ENCODE measurements around the gene PCDHGB2. TPM values are rescaled to one million over a fixed set of nuclear protein-coding genes. Genes with fewer than 3 reads are reported as not detected.
"Not testable (repeated sequence)": the region's sequence is repeated elsewhere in the genome, so short reads cannot be mapped to it uniquely, and the experiment has no call there.

PCDHGB2 gene
- 1 to 10 TPM; 3.4 to 4.7 (median 3.9) TPM for polyA plus RNA-seq (ENCODE audit: insufficient read length in 4 of 4)

DNA sequence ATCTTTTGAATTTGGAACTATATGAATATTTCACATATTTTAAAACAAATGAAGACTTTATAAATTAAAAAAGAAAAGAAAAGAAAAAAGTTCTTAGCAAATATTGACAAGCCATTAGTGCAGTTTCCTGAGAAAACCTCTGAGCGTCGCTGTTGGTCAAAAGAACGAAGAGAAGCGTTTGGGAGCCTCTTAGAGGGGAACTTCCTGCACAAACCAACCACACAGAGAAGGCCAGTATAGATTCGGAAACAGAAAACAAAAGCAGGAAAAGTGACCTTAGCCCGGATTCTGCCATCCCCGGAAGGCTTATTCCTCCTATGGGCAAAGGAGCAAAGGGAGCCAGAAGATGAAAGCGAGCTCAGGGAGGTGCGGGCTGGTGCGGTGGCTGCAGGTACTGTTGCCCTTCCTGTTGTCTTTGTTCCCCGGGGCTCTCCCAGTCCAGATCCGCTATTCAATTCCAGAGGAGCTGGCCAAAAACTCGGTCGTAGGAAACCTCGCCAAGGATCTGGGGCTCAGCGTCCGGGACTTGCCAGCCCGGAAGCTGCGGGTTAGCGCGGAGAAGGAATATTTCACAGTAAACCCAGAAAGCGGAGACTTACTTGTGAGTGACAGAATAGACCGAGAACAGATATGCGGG is at the start of gene PCDHGB2:
TSS of gene PCDHGB2 (plus strand) at position 205 of the 637 bp plus-strand sequence. CDS start at position 347, 142 bp downstream.
- no peak for DNase-seq (ENCODE audit: low read depth in 4 of 4, low spot score in 3 of 4)

DNA sequence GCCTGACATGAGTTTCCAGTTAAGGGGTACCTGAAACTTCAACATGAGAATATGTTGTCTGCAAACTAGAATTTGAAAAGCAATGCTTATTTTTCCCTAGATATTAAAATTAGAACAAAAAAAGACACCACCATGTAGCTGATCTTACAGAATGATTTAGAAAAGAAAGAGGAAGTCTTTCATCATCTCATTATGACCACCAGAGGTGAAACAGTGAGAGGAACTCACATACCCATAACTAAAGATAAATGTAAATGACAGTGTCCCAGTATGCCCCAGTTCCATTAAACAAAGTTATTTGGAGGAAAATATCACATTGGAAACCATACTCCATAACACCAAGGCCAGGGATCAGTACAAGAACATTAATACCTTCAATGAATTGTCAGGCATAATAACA is 46.1 kb upstream of the PCDHGB2 start:
- DNase-seq (ENCODE audit: low read depth in 4 of 4, low spot score in 3 of 4) = no peak

DNA sequence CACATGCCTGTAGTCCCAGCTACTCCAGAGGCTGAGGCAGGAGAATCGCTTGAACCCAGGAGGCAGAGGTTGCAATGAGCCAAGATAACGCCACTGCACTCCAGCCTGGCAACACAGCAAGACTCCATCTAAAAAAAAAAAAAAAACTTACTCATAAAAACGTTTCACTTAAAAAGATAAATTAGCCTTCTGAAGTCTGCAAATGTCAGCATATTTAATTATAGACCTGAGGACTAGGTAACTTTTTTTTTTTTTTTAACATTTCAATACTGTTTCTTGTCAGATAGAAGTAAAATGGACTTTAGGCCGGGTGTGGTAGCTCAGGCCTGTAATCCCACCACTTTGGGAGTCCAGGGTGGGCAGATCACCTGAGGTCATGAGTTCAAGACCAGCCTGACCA is 42.8 kb upstream of the PCDHGB2 start:
- not testable (repeated sequence) for DNase-seq (ENCODE audit: low read depth in 4 of 4, low spot score in 3 of 4)

DNA sequence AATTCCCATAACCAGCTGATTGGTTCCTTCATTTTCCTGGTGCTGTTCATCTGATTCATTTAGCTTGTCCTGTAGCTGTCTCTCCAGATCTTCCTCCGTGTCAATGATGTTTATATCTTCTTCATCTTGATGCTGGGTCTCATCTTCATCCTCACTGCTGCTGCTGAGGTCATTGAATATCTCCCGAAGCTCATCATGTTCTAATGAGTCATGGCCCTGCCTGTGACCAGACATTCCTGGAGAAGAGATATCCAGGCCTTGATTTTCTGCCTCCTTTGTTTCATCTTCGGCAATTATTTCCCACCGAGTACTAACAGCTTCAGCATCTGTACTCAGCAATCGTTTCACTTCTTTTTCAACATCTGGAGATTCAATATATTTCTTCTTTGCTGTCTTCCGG is 40.6 kb upstream of the PCDHGB2 start:
- DNase-seq (ENCODE audit: low read depth in 4 of 4, low spot score in 3 of 4) = no peak

DNA sequence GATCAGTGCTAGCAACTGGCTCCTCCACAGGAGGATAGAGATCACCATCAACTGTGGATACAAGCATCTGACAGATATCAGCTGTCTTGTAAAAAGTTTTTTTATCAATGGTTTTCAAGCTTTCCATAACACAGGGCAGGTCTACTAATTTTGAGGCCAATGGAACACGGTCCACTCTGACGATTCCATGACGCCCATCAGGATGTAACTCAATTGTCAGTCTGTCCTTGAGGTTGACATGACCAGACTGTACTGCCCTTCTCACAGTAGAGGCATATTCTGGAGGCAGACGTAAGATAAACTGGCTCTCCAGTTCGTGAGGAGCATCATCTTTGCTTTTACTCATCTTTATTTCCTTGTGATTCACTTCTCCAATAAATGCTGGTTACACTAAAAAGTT is 40.1 kb upstream of the PCDHGB2 start:
- no peak for DNase-seq (ENCODE audit: low read depth in 4 of 4, low spot score in 3 of 4)

DNA sequence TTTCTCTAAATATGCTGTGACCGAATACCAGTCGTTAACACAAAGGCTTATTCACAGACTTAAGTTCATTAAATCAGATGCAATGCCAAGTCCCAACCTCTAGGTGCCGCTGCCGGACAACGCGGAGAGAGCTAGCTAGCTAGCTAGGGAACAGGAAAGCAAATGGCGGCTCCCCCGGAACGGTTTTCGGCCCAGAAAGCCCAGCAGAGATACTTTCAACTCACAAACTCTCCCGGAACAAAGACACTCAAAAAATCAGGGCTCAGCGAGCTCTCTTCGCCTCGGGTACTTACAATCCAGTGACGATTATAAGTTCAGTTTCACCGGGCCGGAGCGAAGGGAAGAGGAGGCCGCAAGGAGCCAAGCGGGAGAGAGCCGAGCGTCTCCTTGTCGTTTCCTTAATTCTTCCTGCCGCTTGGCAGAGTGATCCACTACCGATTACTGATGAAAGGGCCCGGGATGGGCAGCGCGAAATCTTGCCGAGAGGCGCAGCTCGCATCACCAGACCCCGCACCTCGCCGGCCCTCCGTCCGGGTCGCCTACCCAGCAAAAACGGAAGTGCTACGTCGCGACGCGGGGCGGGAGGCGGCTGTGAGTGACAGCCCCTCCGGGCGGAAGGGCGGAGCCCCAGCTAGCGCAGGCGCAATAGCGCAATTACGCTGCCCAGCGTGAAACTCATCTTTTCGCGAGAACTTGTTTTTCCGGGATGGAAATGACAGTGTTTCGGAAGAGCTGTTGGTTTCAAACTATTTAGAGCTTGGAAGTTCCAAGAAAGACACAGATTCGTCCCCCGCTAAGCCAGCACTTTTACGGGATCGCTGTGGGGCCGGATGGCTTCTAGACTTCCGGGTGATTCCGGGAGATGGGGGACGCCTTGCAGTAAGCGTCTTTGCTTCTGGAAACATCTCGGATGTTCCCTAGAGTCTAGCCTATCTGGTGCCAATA is 39.3 kb upstream of the PCDHGB2 start, which contains the start of gene TAF7:
TSS of gene TAF7 (minus strand) at position 560 of the 945 bp plus-strand sequence. CDS start 740 bp downstream, outside the sequence.
- DNase-seq (ENCODE audit: low read depth in 4 of 4, low spot score in 3 of 4) = peak; percentile 86 to 95 (median 92)

DNA sequence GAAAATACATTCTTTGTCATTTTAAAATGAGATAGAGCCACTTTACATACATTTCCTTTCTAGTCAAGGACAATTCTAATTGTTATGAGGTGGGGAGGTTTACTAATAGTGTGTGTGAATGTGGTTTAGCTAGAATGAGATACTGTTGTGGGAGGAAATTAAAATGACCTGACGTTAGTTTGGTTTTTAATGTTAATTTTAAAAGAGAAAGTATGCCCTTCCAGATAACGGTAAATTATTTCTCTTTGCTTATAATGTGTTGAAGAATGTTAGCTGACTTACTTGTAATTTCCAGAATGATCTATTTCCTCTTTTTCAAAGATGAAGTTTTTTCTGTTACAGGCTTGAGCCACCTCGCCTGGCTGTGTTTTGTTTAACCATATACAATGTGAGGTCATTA is 37.5 kb upstream of the PCDHGB2 start:
- no peak for DNase-seq (ENCODE audit: low read depth in 4 of 4, low spot score in 3 of 4)

DNA sequence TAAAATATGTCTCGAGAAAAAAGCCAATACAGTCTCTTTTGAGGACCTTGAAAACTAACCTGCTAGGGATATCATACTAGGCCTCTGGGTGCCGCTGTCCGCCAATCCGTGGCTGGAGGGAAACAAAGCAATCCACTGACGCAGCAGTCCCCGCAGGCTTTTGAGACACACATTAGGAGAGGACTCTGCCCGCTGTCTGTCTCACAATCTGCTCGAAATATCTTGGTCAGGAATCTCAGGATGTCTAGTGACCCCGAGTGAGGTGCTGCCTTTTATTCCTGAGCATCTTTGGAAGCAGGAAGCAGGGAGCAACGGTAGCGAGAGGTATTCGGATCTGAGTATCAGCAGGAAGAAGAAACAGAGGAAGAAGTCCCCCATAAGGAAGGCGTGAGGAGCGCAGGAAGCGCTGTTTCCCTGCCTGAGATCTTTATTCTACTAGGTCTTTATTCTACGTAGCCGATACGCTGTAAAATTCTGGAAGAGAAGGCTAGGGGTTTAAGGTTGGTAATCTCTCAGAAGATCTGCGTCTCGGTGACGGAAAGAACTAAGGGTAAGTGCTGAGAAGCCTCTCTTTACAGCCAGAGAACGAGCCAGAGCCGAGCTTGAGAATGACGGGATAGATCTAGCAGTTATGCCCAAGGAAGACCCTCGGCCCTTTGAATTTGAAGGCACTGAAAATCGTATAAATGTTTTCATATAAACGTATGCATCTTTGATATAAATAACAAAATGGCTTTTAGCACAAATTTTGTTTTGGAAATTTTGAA is 33.5 kb upstream of the PCDHGB2 start:
- DNase-seq (ENCODE audit: low read depth in 4 of 4, low spot score in 3 of 4) = no peak

DNA sequence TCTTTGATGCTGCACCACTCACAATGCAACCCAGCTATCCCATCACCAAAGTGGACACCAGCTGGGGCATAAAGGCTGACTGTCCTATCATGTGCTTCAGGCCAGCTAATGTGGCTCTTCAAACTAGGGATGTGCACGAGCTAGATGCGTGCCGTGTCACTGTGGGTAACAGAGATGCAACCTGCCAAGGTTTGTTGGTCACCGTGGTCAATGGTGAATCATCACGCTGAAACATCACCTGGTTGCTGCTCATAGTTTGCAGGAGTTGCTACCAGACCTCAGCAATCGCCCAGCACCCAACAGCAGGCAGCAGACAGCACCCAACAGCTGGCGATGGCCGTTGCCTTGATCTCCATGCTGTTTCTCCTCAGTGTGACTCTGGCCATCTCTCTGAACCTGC is 31.6 kb upstream of the PCDHGB2 start:
- DNase-seq (ENCODE audit: low read depth in 4 of 4, low spot score in 3 of 4) = no peak

DNA sequence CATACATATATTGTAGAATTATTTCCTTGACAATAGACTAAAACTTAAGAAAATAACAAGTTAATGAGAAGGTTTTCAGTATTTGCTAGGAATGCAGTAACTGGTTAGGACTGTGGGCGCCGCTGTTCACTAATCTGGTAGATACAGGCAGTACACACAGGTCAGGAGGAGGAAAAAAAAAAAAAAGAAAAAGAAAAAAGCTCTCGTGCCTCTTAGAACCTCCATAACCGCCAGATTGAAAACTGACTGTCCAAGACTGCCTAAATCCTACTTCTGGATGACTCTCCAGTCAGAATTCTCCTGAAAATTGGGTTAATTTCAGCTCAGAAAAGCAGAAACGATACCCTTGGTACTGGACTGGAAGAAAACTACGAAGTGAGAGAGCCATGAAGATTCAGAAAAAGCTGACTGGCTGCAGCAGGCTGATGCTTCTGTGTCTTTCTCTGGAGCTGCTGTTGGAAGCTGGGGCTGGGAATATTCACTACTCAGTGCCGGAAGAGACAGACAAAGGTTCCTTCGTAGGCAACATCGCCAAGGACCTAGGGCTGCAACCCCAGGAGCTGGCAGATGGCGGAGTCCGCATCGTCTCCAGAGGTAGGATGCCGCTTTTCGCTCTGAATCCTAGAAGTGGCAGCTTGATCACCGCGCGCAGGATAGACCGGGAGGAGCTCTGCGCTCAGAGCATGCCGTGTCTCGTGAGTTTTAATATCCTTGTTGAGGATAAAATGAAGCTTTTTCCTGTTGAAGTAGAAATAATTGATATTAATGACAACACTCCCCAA is 29.3 kb upstream of the PCDHGB2 start, which contains the start of gene PCDHGA1:
TSS of gene PCDHGA1 (plus strand) at position 216 of the 782 bp plus-strand sequence.
- DNase-seq (ENCODE audit: low read depth in 4 of 4, low spot score in 3 of 4) = no peak

DNA sequence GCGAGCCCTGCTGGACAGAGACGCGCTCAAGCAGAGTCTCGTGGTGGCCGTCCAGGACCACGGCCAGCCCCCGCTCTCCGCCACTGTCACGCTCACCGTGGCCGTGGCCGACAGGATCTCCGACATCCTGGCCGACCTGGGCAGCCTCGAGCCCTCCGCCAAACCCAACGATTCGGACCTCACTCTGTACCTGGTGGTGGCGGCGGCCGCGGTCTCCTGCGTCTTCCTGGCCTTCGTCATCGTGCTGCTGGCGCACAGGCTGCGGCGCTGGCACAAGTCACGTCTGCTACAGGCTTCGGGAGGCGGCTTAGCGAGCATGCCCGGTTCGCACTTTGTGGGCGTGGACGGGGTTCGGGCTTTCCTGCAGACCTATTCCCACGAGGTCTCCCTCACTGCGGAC is 27.2 kb upstream of the PCDHGB2 start:
- DNase-seq (ENCODE audit: low read depth in 4 of 4, low spot score in 3 of 4) = not testable (repeated sequence)

DNA sequence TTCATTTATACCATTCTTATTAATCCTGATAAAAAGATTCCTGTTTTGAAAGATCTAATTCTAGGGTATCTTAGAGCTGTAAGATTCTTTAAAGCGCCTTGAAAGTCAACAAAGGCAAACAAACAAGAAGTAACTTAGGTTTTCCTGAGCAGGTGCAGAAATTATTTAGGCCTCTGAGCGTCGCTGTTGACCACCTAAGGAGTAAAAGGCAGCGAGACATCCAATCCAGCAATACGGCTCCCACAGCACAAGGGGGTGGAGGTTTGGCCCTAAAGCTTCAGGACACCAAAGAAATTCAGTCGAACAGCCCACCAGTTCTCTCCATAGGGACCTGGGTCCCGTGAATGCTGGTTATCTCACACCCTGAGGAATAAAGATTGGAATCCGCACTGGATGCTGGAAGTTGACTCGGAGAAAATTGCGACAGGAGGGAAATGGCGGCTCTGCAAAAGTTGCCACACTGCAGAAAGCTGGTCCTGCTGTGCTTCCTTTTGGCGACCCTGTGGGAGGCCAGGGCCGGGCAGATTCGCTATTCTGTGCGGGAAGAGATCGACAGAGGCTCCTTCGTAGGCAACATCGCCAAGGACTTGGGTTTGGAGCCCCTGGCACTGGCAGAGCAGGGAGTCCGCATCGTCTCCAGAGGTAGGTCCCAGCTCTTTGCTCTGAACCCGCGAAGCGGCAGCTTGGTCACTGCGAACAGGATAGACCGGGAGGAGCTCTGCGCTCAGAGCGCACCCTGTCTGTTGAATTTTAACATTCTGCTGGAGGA is 21.1 kb upstream of the PCDHGB2 start, which contains the start of gene PCDHGA2:
TSS of gene PCDHGA2 (plus strand) at position 223 of the 769 bp plus-strand sequence.
- no peak for DNase-seq (ENCODE audit: low read depth in 4 of 4, low spot score in 3 of 4)

DNA sequence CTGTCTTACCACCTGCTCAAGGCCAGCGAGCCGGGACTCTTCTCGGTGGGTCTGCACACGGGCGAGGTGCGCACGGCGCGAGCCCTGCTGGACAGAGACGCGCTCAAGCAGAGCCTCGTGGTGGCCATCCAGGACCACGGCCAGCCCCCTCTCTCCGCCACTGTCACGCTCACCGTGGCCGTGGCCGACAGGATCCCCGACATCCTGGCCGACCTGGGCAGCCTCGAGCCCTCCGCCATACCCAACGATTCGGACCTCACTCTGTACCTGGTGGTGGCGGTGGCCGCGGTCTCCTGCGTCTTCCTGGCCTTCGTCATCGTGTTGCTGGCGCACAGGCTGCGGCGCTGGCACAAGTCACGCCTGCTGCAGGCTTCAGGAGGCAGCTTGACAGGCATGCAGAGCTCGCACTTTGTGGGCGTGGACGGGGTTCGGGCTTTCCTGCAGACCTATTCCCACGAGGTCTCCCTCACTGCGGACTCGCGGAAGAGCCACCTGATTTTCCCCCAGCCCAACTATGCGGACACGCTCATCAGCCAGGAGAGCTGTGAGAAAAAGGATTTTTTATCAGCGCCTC is 18.9 kb upstream of the PCDHGB2 start:
- DNase-seq (ENCODE audit: low read depth in 4 of 4, low spot score in 3 of 4) = not testable (repeated sequence)

DNA sequence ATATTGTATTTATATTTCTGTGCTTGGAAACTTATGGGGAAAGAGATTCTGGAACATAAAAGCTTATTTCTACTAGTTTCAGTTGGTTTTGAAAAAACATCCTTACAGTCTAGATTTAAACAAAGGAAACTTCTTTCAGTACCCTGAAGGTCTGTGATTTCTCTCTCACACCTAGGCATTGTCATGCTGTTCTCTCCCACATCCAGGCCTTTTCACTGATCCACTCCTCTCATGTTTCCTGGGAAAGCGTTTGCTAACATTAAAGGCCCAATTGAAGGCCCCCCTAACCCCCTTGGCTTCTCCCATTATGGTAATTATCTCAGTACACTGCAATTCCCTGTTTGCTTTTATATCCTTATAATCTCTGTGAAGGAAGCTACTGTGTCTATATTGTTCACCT is 17.0 kb upstream of the PCDHGB2 start:
- no peak for DNase-seq (ENCODE audit: low read depth in 4 of 4, low spot score in 3 of 4)

DNA sequence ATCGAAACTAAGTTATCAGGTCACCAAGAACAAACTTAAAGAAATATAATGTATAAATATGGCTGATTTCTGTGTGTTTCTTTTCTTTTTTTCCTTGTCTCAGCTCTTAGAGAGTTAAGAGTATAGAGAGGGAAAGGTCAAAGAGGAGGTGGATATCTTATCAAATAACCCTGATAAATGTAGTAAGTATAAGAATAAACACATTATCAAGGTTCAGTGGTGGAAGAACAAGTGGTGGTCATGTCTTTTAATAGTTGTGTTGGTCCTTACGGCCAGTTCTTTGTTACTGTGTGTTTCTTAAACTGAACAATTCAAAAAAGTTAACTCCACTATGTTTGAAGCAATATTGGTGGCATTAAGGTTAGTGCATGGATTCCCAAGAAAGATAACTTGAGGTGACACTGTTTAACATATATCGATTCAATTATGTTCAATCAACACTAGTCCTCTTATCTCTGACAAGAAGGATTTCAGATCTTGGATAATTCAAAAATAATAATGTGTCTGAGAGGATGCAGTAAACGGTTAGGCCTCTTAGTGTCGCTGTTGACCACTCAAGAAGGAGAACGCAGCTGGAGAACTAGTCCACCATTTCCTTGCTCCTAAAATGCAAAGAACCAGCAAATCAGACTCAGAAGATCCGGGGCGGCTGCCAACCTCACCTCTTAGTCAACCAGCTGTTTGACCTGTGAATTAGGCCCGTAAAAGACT is 16.4 kb upstream of the PCDHGB2 start, which contains the start of gene PCDHGA3:
TSS of gene PCDHGA3 (plus strand) at position 588 of the 711 bp plus-strand sequence. CDS start 205 bp downstream, outside the sequence.
- DNase-seq (ENCODE audit: low read depth in 4 of 4, low spot score in 3 of 4) = no peak

DNA sequence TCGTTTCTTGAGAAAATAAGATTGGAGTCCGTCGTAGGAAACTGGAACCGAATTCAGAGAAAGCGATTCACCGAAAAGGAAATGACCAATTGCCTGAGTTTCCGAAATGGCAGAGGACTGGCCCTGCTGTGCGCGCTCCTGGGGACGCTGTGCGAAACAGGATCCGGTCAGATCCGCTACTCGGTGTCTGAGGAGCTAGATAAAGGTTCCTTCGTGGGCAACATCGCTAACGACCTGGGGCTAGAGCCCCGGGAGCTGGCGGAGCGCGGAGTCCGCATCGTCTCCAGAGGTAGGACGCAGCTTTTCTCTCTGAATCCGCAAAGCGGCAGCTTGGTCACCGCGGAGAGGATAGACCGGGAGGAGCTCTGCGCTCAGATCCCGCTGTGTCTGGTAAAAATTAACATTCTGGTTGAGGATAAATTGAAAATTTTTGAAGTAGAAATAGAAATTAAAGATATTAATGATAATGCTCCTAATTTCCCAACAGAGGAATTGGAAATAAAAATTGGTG is 15.8 kb upstream of the PCDHGB2 start:
- DNase-seq (ENCODE audit: low read depth in 4 of 4, low spot score in 3 of 4) = no peak

DNA sequence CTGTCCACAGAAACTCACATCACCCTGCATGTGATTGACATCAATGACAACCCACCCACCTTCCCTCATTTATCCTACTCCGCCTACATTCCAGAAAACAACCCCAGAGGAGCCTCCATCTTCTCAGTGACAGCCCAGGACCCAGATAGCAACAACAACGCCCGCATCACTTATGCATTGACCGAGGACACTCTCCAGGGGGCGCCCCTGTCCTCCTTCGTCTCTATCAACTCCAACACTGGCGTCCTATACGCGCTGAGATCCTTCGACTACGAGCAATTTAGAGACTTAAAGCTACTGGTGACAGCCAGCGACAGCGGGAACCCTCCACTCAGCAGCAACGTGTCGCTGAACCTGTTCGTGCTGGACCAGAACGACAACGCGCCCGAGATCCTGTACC is 14.5 kb upstream of the PCDHGB2 start:
- no peak for DNase-seq (ENCODE audit: low read depth in 4 of 4, low spot score in 3 of 4)

DNA sequence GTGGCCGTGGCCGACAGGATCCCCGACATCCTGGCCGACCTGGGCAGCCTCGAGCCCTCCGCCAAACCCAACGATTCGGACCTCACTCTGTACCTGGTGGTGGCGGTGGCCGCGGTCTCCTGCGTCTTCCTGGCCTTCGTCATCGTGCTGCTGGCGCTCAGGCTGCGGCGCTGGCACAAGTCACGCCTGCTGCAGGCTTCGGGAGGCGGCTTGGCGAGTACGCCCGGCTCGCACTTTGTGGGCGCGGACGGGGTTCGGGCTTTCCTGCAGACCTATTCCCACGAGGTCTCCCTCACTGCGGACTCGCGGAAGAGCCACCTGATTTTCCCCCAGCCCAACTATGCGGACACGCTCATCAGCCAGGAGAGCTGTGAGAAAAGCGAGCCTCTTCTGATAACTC is 13.8 kb upstream of the PCDHGB2 start:
- not testable (repeated sequence) for DNase-seq (ENCODE audit: low read depth in 4 of 4, low spot score in 3 of 4)

All from right renal pelvis (tissue), 4 donors.